GM19324 (cell line): Measurements from ENCODE around the gene SMYD3.

Experiments used
- ATAC-seq: cut with Tn5 transposase; IDR thresholded peaks from one replicate; pipeline ENCODE4 v1.9.1; 2021; ENCODE audit warnings: mild to moderate bottlenecking, moderate library complexity; ENCODE audit not compliant: unreplicated experiment, low FRiP score

The SMYD3 gene

DNA sequence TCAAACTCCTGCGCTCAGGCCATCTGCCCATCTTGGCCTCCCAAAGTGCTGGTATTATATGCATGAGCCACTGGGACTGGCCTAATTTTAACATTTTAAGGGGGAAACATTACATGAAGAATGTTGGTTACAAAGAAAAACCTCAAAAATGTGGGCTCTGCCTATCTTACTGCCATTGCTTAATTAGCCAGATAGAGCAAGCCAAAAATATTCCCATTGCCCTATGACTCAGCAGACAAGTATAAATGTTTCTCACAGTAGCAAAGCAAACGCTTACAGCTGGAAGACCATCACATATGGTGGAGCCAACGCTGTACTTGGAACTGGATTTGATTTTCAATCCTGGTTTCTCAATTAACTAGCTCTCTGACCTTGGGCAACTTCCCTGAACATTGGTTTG, 502.0 kb downstream of the SMYD3 start:
- no peak for ATAC-seq

DNA sequence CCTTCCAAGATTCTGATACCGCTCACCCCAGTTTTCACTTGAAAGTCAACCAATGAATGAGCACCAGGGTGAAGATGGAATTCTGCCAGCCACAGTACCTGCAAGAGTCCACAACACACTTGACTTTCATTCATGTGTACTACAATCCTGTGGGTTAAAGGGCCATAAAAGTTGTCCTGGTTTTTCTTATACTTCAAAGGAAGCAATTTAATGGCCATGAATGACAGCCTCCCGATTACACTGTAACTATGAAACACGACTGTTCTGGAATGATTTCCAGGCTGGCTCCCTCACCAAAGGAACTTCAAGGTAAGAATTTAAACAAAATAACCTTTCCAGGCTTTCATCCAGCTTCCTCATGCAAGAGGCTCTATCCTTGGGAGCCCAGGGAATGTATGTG, 502.8 kb downstream of the SMYD3 start:
- no peak for ATAC-seq

DNA sequence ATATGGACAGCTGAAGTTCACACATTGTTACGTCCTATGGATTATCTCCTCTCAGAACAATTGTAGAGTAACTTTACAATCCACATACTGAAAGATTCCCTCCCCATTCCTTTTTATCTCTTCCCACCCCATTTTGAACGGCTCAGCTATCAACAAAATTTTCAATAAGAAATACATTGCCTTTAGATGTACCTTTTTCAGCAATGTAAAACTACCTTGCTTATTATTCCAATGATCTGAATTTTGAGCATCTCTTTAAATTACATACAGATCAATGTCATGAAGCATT, 503.7 kb downstream of the SMYD3 start:
- ATAC-seq: no peak

DNA sequence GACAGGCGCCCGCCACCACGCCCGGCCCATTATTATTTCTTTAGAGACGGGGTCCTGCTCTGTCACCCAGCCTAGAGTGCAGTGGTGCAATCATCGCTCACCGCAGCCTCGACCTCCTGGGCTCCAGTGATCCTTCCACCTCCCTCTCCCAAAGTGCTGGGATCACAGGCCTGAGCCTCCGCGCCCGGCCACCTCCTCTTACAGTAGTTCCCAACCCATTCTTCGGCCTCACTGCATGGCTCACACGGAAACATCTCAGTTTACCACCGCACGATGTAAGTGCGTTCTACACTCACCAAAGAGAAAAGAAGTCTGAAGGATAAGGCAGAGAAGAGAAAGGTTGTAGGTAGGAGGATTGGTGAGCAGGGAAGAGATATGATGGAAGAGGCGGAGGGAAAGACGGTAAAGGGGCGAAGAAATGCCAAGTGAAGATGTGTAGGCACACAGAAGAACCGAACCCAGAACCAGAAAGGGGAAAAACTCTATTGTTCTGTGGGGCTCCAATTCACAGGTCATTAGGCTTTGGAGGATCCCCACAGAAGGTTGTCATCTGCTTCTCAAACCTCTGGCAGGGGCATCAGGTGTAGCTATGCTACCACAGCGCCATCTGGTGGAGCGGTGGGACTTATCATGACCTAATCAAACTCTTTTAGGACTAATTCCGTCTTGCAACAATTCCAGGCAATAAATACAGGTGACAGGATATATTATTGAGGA, 504.2 kb downstream of the SMYD3 start:
- peak; percentile 71 for ATAC-seq

DNA sequence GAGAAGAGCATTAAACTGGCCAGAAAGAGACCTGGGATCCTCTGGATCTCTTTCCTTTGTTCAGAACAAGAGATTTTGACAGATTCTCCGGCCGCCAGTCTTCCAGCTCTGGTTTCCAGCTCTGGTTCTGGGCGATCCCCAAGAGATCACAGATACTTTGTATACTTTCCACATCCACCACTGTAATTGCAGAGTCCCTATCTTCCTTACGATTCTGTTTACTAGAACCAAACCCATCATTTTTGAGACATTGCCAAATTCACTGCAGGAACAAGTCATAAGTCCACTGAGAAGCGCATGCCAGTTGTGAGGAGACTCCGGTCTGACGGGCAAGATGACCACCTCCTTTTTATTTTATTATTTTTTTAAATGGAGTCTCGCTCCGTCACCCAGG, 505.2 kb downstream of the SMYD3 start:
- ATAC-seq: no peak

DNA sequence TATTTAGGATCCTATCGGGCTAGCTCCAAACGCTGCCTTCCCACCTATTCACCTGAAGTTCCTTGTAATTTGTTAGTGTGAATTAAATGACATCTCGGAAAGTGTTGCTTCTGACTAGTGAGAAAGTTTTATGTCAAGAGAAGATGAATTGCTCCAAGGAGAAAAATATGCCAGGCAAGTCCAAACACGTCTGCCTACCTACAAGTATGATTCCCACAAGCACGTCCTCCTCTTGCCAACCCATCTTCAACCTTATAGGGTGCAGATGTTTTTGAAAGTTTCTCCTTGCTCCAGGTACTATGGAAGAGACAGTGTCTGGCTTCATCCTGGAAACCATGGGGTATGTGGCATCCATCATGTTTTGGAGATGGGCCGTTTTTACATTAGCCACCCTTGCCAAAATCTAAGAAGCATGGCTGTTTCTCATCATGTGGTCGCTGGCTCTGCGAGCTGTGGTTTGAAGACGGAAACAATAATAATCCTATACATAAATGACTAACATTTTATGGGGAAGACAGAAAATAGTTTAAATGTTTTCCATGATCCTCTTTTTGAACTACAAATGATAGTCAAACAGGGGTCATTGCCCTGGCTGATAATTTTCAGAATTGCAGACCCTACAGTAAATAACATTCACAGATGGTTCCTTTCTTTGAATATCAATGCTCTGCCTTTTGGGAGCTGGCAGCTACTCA, 505.8 kb downstream of the SMYD3 start:
- no peak for ATAC-seq

DNA sequence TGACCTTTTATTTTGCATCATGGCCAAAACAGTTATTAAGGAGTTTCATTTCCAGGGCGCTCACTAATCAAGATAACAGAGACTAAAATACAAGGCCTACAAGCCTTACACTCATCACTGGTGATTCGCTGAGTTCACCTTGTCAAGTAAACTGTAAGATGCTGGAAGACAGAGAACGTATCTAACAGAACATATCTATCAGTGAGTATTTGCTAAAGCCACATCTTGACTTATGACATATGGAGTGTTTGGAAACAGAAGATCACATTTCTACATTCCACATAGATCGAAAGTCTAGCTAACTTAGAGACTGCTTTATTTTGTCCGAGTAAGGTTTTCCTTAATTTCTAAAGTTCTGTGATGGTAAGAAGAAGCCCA, 506.5 kb downstream of the SMYD3 start:
- ATAC-seq: no peak

DNA sequence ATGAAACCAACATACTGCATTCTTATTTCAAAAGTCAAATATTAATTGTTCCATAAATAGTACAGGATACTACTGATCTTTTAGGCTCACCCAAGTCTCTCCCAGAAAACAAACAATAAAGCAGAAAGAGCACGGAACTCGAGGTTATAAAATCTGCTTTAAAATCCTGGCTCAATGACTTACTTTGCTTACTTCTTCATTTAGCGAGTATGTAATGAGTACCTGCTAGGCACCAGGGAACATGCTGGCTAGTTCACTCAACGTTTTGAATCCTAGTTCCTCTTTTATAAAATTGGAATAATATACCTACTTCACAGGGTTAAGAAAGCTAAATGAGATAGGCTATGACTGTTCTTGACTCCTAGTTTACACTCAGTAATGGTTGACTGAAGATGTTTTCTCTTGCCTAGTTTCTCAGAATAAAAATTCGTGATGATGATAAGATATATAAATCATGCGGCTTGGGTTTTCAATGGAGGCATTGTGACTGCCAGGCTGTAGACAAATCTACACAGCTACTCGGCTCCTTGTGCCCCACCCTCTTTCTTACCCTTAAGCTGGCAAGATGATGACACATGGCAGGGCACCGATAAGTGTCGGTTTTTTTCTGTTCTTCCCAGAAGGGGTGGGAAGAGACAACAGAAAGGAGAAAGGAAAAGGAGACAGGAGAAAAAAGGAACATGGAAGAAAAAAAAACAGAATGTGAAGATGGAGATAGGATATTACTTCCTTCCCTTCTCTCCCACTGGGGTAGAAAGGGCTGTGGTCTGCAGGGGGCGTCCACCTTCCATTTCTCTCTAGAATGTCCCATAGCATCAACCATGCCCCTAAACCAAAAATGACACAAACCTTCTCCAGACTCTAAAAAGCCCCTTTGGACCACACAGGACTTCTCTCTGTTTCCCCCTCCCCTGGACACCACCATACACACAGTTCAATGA, 507.1 kb downstream of the SMYD3 start:
- ATAC-seq: peak; percentile 47

DNA sequence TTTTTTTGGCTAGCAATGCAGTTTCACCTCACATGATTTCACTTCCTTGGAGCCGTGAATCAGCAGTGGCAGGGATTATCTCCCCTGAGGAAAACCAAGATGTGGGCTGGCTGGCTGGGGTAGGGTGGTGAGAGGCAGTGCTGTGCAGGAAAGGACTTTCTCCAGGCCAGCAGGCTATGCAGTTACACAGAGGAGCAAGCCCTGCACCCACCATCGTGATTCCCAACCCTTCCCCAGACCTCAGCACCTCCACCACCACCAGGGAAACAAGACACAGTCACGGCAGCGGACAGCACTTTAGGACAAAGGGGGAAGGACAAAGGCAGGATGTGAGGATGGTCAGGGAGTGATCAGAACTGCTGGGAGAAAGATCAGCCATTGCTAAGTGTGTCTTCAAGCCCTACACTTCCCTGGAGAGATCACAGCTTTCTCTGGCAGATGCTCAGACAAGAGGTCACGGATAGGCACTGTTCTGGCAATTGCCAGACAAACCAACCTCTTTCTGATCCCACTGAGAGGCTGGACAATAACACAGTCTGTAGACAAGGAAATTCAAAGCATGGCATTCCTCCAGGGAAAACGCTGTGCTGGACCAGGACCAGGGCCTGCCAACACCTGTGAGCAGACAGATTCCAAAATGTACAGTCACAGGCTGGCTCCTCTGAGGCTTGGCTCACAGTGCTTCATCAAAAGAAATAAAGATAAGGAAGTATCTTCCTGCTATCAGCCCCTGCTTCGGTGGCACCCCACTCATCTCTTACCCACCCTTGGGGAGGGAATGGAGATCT, 509.4 kb downstream of the SMYD3 start:
- ATAC-seq: no peak

DNA sequence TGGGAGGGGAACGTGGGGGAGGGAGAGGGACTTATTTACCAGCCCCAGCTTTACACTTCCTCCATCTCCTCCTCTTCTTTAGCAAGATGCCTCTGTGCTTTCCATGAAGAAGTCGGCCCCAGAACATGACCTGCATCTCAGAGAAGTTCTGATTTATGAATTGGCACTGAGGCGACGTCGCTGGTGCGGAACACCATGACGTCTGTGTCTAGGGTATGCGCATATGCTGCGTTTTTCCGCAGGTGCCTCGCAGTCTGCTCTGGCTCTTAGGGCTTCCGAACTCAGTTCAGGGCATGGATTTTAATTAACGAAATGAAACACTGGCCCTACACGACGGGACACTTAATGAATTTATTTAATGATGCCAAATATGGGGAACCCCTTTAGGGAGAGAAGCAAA, 510.3 kb downstream of the SMYD3 start:
- no peak for ATAC-seq

DNA sequence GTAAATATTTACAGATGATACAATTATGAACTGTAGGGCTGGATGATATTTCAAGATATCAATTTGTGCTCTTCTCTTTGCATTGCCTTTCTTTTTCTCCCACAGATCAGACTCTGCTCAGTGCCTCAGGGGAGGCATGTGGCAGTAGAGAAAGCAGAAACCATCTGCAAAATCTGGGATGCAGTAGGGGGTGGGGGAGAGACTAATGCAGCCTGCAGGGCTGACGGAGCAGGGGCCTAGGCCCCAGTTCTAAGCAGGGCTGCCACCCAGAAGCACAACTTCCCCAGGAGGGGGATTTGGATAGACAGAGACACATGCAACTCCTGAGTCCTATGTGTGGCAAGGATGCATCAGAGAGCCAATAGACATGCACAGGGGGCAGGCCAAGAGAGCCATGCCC, 511.6 kb downstream of the SMYD3 start:
- no peak for ATAC-seq

DNA sequence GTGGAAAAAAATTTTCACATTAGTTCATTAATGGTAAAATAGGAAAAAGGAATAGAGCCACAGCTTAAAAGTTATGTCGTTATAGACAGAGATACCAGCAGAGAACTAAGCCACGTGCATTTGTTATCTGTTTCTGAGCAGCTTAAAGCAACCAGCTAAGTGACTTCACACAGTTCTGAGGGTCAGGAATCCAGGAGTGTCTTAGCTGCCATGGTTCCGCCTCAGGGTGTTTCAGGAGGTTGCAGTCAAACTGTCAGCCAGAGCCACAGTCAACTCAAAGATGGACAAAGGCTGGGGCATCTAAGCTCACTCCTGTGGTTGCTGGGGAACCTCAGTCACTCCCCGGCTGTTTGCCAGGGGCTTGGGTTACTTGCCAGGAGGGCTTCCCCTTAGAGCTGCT, 515.8 kb downstream of the SMYD3 start:
- ATAC-seq: no peak

DNA sequence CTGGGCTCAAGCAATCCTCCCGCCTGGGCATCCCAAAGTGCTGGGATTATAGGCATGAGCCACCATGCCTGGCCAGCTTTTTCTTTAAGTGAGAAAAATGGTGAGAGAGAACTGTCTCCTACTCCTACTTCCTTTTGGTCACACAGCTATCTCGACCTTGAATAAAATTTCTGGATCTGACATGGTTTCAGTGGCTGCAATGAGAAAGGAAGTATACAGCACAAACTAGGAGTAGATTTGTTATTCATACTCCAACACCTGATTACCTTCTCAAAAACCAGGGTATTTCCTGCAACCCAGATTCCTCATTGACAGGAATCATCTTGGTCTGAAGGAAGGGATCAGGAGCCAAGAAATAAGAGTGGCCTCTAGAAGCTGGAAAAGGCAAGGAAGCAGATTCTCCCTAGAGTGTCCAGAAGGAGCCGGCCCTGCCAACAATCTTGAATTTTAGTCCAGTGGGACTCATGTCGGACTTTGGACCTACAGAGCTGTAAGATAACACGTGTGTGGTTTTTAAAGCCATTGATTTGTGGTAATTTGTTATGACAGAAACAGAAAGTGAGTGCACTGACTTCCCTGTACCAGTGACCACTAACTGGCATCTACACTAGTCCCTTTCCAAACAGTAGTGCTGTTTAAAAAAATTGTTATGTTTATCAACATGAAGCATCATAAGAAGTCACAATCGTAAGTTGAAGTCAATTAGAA, 516.6 kb downstream of the SMYD3 start:
- ATAC-seq: peak; percentile 92

DNA sequence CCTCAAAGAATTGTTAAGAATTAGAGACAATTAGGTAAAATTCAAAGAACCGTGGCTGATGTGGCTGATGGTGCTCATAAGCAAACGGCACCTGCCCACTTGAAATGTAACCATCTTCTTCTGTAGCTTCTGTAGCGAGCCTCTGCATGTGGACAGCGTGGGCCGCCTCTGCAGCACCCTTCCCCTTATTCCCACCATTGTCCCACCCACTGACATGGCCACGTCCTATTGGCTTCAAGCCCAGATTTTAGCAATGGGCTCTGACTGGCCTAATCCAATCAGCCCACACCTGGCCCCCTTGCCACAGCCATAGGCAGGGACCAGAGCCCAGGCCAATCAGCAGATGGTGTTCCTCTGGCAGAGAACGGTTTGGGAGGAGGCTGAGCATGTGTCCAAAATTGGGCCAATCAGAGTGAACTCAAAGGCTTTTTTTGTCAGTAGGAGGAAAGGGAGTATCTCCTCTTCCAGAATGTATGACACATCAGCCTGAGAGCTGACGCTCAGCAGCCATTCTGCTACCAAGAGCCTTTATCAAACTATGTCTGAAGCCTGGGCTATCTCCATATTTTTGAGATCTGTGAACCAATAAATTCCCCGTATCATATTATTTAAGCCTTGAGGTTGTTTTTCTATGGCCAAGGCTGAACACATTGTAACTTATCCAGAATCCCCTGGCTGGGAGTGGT, 518.5 kb downstream of the SMYD3 start:
- no peak for ATAC-seq

DNA sequence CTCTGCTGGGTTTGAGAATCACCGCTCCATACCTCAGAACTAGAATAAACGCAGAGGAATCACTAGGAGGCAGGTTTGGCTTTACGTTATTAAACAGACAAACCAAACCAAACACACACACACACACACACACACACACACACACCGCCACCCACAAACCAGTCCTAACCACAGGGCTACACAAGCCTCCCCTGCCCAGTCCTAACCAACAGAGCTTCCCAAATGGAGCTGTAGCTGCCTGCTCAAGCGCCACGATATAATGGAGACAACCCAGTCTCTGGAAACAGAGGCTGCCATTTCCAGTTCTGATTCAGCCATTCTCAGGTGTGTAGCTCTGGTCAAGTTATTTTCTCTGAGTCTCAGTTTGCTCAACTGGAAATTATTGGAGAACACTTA, 519.1 kb downstream of the SMYD3 start:
- no peak for ATAC-seq

DNA sequence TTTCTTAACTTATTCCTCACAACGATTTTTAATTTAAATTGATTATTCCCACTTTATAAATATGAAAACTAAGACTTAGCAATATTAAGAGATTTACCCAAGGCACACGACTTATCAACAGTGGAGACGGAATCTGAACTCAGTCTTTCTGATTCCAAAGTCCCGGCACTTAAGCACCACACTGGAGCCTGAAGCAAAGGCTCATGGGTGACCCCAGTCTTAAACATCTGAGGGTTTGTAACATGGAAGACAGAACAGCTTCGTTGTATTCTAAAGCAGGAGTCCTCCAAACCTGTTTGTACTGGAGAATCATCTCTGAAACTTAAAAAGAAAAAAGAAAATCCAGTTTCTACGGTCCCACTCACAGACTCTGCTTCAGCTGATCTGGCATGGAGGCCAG, 519.5 kb downstream of the SMYD3 start:
- no peak for ATAC-seq

DNA sequence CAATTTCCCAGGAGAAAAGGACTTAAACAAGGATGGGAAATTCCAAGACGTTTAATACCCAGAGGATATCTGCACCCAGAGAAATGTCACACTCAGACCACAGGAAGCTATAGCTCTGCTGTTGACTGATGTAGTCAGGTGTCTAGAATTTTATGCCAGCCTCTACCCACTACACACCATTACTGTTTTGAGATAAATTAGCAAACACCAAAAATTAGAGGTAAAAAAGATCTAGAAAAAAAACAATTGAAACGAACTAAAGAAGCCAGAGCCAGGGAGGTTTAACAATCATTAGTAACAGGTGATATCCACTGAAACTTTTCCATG, 519.9 kb downstream of the SMYD3 start:
- no peak for ATAC-seq

DNA sequence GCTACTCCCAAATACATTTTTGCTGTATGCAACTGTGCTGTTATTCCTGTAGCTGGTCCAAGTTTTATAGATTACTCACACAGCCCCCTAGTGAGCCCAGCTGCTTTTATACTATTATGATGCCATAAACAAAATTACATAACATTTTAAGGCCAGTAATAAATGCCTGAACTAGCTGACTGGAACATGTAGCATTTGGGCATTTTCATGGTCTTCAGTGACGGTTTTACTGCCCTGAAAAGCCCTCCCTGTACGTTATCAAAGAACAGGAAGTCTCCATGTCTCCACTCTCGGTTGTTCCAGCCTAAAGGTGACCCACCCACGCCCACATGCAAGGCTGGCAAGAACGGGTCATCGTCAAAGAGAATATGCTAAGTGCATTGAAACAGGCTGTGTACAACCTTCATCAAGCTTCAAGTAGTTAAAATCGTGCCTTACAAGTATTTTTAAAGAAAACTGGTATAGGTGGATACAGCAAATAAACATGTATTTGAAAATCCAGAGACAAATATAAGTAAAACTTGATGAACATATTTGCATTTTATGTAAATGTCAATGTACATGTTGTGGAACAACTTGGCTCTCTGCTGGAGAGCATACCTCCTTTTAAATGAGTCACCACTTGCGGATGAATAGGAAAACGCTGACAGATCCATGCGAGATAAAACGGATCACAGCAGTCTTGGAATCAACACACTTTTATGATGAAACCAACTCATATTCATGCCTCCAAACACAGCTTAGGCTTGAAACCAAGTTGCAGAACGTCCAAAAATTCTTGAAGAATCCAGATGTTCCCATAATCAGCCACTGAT, 520.5 kb downstream of the SMYD3 start:
- no peak for ATAC-seq
